Stimulated activated memory B cell treated with anti-CD40 and anti-IgM and Interleukin-4, amounts not matched to agents 10 μg/mL and 1 μg/mL and 100 μg/mL, for 72 hours (primary cell): ENCODE results near the gene NFATC2IP.
"Not testable (repeated sequence)": the region's sequence is repeated elsewhere in the genome, so short reads cannot be mapped to it uniquely, and the experiment has no call there.

Experiments used
- ATAC-seq: fragments of 150-1000 bp; cut with Tn5 transposase; 2 replicates; pipeline ENCODE4 v1.10.0; 2021
- H3K27ac Mint-ChIP-seq: one replicate; pipeline ENCODE4 v1.8.0; 2022; ENCODE audit warnings: mild to moderate bottlenecking, mixed read lengths
- H3K27me3 Mint-ChIP-seq: one replicate; pipeline ENCODE4 v1.8.0; 2022; ENCODE audit warnings: mixed read lengths
- H3K36me3 Mint-ChIP-seq: one replicate; pipeline ENCODE4 v1.8.0; 2022; ENCODE audit warnings: mixed read lengths
- H3K4me1 Mint-ChIP-seq: one replicate; pipeline ENCODE4 v1.8.0; 2022; ENCODE audit warnings: mixed read lengths
- H3K4me3 Mint-ChIP-seq: one replicate; pipeline ENCODE4 v1.8.0; 2022; ENCODE audit warnings: mild to moderate bottlenecking, moderate library complexity, mixed read lengths
- H3K9me3 Mint-ChIP-seq: one replicate; pipeline ENCODE4 v1.8.0; 2022; ENCODE audit warnings: mixed read lengths

NFATC2IP gene

GRCh38 chr16:28936784-28937155 is 14.0 kb upstream of the NFATC2IP start:
- Mint-ChIP-seq H3K4me3 (no peak overlapping the region), H3K27ac (peak overlapping the region; percentile 94), H3K9me3 (no peaks in the 10 kb centered on the region), H3K27me3 (no peaks in the 10 kb centered on the region), H3K36me3 (peaks cover 72% of the 10 kb centered on the region), H3K4me1 (peaks cover 57% of the 10 kb centered on the region)
- ATAC-seq, result no peak

GRCh38 chr16:28937222-28937876 is 13.4 kb upstream of the NFATC2IP start:
- Mint-ChIP-seq H3K27ac (peak overlapping the region; percentile 94), H3K27me3 (no peaks in the 10 kb centered on the region), H3K9me3 (no peaks in the 10 kb centered on the region), H3K4me3 (no peak overlapping the region), H3K4me1 (peaks cover 56% of the 10 kb centered on the region), H3K36me3 (peaks cover 66% of the 10 kb centered on the region)
- no peak for ATAC-seq

- peaks cover 52% of the 10 kb centered on the region for H3K4me1 Mint-ChIP-seq
- H3K27ac Mint-ChIP-seq, result peak overlapping the region; percentile 31
- no peak overlapping the region for H3K4me3 Mint-ChIP-seq
- peaks cover 55% of the 10 kb centered on the region for H3K36me3 Mint-ChIP-seq
- no peaks in the 10 kb centered on the region for H3K27me3 Mint-ChIP-seq
- ATAC-seq, result no peak
- H3K9me3 Mint-ChIP-seq, result no peaks in the 10 kb centered on the region
These were observed 12.0 kb upstream of the NFATC2IP start for GRCh38 chr16:28938721-28939120.

GRCh38 chr16:28939825-28940224 is 10.9 kb upstream of the NFATC2IP start:
- Mint-ChIP-seq H3K36me3 (peaks cover 46% of the 10 kb centered on the region), H3K4me1 (peaks cover 46% of the 10 kb centered on the region)
- H3K27ac Mint-ChIP-seq, H3K9me3 Mint-ChIP-seq, H3K4me3 Mint-ChIP-seq, ATAC-seq, H3K27me3 Mint-ChIP-seq: not testable (repeated sequence)

- H3K4me3 Mint-ChIP-seq, result no peak overlapping the region
- H3K27ac Mint-ChIP-seq, result peak overlapping the region; percentile 38
- H3K9me3 Mint-ChIP-seq, result no peaks in the 10 kb centered on the region
These were observed 7.5 kb upstream of the NFATC2IP start for GRCh38 chr16:28943281-28943680.

GRCh38 chr16:28946681-28947080 is 4.1 kb upstream of the NFATC2IP start:
- Mint-ChIP-seq H3K36me3 (no peaks in the 10 kb centered on the region), H3K27ac (no peak overlapping the region), H3K4me3 (no peak overlapping the region), H3K4me1 (peaks cover 20% of the 10 kb centered on the region), H3K27me3 (no peaks in the 10 kb centered on the region), H3K9me3 (no peaks in the 10 kb centered on the region)
- ATAC-seq, result no peak

More at GRCh38 chr16:28943281-28943680, 7.5 kb upstream of the NFATC2IP start:
- Mint-ChIP-seq H3K4me1 (peaks cover 25% of the 10 kb centered on the region), H3K27me3 (no peaks in the 10 kb centered on the region), H3K36me3 (peaks cover 12% of the 10 kb centered on the region)
- ATAC-seq, result no peak

- Mint-ChIP-seq H3K27ac (peak overlapping the region; percentile 78), H3K36me3 (peaks cover 28% of the 10 kb centered on the region), H3K9me3 (no peaks in the 10 kb centered on the region), H3K4me3 (peak overlapping the region; percentile 90), H3K4me1 (peaks cover 23% of the 10 kb centered on the region), H3K27me3 (no peaks in the 10 kb centered on the region)
- ATAC-seq, result peak; percentile 55
These were observed 740 bp downstream of the NFATC2IP start for GRCh38 chr16:28951410-28951943.

- no peak for ATAC-seq
- H3K36me3 Mint-ChIP-seq, result peaks cover 66% of the 10 kb centered on the region
- peaks cover 7% of the 10 kb centered on the region for H3K4me1 Mint-ChIP-seq
- no peaks in the 10 kb centered on the region for H3K9me3 Mint-ChIP-seq
- no peaks in the 10 kb centered on the region for H3K27me3 Mint-ChIP-seq
- no peak overlapping the region for H3K4me3 Mint-ChIP-seq
- no peak overlapping the region for H3K27ac Mint-ChIP-seq
These were observed 7.5 kb downstream of the NFATC2IP start for GRCh38 chr16:28958216-28958615.

GRCh38 chr16:28958836-28959235 is 8.1 kb downstream of the NFATC2IP start:
- Mint-ChIP-seq H3K27ac (no peak overlapping the region), H3K9me3 (no peaks in the 10 kb centered on the region), H3K4me3 (no peak overlapping the region), H3K36me3 (peaks cover 67% of the 10 kb centered on the region), H3K27me3 (no peaks in the 10 kb centered on the region), H3K4me1 (peaks cover 7% of the 10 kb centered on the region)
- no peak for ATAC-seq

GRCh38 chr16:28964072-28964471 is 13.3 kb downstream of the NFATC2IP start:
- Mint-ChIP-seq H3K4me1 (no peaks in the 10 kb centered on the region), H3K36me3 (peaks cover 52% of the 10 kb centered on the region), H3K27ac (no peak overlapping the region), H3K27me3 (no peaks in the 10 kb centered on the region), H3K4me3 (no peak overlapping the region), H3K9me3 (no peaks in the 10 kb centered on the region)
- ATAC-seq, result no peak

GRCh38 chr16:28964496-28964895 is 13.8 kb downstream of the NFATC2IP start:
- ATAC-seq, result no peak
- peaks cover 48% of the 10 kb centered on the region for H3K36me3 Mint-ChIP-seq
- H3K4me1 Mint-ChIP-seq, result no peaks in the 10 kb centered on the region
- H3K27ac Mint-ChIP-seq, result no peak overlapping the region
- no peaks in the 10 kb centered on the region for H3K27me3 Mint-ChIP-seq
- H3K4me3 Mint-ChIP-seq, result no peak overlapping the region
- H3K9me3 Mint-ChIP-seq, result no peaks in the 10 kb centered on the region

- Mint-ChIP-seq H3K4me1 (no peaks in the 10 kb centered on the region), H3K36me3 (peaks cover 29% of the 10 kb centered on the region), H3K27ac (no peak overlapping the region), H3K4me3 (no peak overlapping the region), H3K9me3 (no peaks in the 10 kb centered on the region), H3K27me3 (no peaks in the 10 kb centered on the region)
- ATAC-seq, result no peak
These were observed 16.4 kb downstream of the NFATC2IP start for GRCh38 chr16:28967156-28967555.

GRCh38 chr16:28969696-28970095 is 19.0 kb downstream of the NFATC2IP start:
- not testable (repeated sequence) for H3K9me3 Mint-ChIP-seq, H3K27me3 Mint-ChIP-seq, H3K4me1 Mint-ChIP-seq, H3K4me3 Mint-ChIP-seq, ATAC-seq, H3K27ac Mint-ChIP-seq
- peaks cover 12% of the 10 kb centered on the region for H3K36me3 Mint-ChIP-seq

GRCh38 chr16:28974007-28974436 is 23.3 kb downstream of the NFATC2IP start:
- Mint-ChIP-seq H3K4me3 (peak overlapping the region; percentile 92), H3K36me3 (peaks cover 18% of the 10 kb centered on the region), H3K9me3 (no peaks in the 10 kb centered on the region), H3K27me3 (no peaks in the 10 kb centered on the region), H3K4me1 (peaks cover 35% of the 10 kb centered on the region), H3K27ac (peak overlapping the region; percentile 96)
- ATAC-seq, result peak; percentile 20

- Mint-ChIP-seq H3K27me3 (no peaks in the 10 kb centered on the region), H3K4me3 (peak within 1 kb of the TSS; percentile 92), H3K4me1 (peaks cover 35% of the 10 kb centered on the region), H3K27ac (peak within 1 kb of the TSS; percentile 96), H3K9me3 (no peaks in the 10 kb centered on the region), H3K36me3 (peaks cover 18% of the 10 kb centered on the region)
- ATAC-seq, result peak; percentile 96
These were observed 23.9 kb downstream of the NFATC2IP start, which contains the start of gene SPNS1 for GRCh38 chr16:28974437-28975157. TSS of gene SPNS1 (plus strand) at chr16:28974778. CDS start at chr16:28975152, 374 bp downstream.
